GM18858 (cell line): ENCODE results near the gene AKR1C4.
"Not testable (repeated sequence)": the region's sequence is repeated elsewhere in the genome, so short reads cannot be mapped to it uniquely, and the experiment has no call there.

Source experiments
- ATAC-seq: cut with Tn5 transposase; IDR thresholded peaks from one replicate; pipeline ENCODE4 v1.9.1; 2021; ENCODE audit not compliant: unreplicated experiment

Gene AKR1C4

GRCh38 chr10:5199398-5199797, 2.8 kb downstream of the AKR1C4 start:
- ATAC-seq: no peak

GRCh38 chr10:5206799-5207198, 10.2 kb downstream of the AKR1C4 start:
- no peak for ATAC-seq

- not testable (repeated sequence) for ATAC-seq
These were observed 13.1 kb downstream of the AKR1C4 start for GRCh38 chr10:5209776-5210175.

- ATAC-seq: not testable (repeated sequence)
These were observed 13.6 kb downstream of the AKR1C4 start for GRCh38 chr10:5210261-5210660.

GRCh38 chr10:5211696-5212536, 15.3 kb downstream of the AKR1C4 start:
- ATAC-seq: no peak

DNA sequence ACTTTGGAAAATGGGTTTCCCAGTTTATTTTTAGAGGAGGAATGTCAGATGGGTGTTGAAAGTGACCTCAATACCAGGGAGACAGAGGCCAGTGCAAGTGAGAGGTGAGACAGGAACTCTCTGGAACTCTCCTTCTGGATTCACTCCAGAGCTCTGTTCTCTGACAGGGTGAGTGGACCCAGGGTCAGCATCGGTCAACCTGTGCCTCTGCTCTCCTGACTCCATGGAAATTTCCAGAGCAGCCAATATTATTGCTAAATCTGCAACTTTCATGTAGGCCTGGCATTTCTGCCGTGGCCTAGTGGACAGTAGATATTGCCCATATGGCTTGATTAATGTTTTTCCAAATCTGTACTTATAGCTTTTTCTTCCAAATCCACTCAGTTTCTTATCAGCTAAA, 20.2 kb downstream of the AKR1C4 start:
- ATAC-seq: no peak

DNA sequence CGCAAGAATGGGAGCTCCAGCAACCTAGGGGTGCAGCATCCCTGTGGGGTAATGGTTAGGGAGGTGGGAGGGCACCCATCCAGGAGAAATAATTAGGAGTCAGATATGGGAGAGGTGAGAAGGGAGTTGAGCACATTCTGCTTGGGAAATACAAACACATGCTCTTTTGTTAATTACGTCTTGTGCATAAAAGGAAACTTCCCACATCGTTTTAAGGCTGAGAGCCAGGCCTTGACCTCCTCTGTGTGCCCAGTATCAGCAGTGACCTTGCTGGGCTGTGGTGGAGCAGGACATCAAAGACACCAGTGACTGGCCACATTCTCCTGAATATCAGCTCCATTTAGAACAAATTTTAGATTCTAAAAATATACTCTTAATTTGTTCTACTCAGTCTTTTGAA, 22.6 kb downstream of the AKR1C4 start:
- ATAC-seq: no peak

DNA sequence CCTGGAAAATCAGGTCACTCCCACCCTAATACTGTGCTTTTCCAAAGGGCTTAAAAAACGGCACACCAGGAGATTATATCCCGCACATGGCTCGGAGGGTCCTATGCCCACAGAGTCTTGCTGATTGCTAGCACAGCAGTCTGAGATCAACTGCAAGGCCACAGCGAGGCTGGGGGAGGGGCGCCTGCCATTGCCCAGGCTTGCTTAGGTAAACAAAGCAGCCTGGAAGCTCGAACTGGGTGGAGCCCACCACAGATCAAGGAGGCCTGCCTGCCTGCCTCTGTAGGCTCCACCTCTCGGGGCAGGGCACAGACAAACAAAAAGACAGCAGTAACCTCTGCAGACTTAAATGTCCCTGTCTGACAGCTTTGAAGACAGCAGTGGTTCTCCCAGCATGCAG, 26.3 kb downstream of the AKR1C4 start:
- ATAC-seq: not testable (repeated sequence)

- ATAC-seq: no peak
These were observed 32.4 kb downstream of the AKR1C4 start for GRCh38 chr10:5229019-5229418.

- no peak for ATAC-seq
These were observed 36.7 kb downstream of the AKR1C4 start for GRCh38 chr10:5233324-5233723.

DNA sequence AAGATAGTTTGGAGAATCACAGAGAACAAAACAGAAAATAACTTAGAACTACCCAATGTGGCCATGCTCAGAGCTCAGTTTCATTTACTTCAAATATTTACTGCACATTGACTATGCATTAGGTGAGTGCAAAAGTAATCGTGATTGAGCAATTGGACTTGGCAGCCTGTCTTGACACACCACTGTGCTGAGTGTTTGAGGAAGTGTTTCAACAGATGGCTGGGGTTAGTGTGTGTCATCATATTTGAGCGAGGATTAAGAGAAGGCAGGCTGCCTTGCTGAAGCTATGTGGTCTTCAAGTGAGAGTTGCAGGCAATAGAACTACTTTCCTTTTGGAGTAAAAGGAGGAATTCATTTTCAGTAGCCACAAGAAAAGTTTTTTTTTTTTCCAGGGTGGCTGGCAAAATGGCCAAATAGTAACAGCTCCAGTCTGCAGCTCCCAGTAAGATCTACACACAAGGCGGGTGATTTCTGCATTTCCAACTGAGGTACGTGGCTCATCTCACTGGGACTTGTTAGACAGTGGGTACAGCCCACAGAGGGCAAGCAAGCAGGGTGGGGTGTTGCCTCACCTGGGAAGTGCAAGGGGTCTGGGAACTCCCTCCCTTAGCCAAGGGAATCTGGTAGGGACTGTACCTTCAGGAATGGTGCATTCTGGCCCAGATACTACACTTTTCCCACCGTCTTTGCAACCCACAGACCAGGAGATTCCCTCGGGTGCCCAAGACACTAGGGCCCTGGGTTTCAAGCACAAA, 37.6 kb downstream of the AKR1C4 start:
- no peak for ATAC-seq

DNA sequence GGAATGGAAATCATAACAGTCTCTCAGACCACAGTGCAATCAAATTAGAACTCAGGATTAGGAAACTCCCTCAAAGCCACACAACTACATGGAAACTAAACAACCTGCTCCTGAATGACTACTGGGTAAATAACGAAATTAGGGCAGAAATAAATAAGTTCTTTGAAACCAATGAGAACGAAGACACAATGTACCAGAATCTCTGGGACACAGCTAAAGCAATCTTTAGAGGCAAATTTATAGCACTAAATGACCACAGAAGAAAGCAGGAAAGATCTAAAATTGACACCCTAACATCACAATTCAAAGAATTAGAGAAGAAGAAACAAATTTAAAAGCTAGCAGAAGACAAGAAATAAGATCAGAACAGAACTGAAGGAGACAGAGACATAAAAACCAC, 40.9 kb downstream of the AKR1C4 start:
- ATAC-seq: not testable (repeated sequence)

DNA sequence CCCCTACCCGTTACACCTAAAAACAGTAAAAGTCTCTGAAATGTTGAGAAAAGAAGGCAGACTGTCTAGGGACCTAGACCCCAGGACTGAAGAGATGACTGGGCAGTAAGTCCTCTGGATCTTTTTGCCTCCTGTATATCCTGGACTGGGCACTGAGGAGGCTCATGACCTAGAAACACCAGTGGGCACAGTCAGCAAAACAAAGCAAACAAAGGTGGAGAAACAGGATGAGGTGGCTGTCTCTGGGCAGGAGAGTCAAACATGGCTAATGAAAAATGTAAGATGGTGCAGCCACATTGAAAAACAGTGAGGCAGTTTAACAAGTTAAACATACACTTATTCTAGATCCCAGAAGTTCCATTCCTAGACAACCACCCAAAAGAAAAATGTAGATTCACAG, 45.9 kb downstream of the AKR1C4 start:
- ATAC-seq: no peak

GRCh38 chr10:5243521-5243987, 46.9 kb downstream of the AKR1C4 start:
- ATAC-seq: no peak

DNA sequence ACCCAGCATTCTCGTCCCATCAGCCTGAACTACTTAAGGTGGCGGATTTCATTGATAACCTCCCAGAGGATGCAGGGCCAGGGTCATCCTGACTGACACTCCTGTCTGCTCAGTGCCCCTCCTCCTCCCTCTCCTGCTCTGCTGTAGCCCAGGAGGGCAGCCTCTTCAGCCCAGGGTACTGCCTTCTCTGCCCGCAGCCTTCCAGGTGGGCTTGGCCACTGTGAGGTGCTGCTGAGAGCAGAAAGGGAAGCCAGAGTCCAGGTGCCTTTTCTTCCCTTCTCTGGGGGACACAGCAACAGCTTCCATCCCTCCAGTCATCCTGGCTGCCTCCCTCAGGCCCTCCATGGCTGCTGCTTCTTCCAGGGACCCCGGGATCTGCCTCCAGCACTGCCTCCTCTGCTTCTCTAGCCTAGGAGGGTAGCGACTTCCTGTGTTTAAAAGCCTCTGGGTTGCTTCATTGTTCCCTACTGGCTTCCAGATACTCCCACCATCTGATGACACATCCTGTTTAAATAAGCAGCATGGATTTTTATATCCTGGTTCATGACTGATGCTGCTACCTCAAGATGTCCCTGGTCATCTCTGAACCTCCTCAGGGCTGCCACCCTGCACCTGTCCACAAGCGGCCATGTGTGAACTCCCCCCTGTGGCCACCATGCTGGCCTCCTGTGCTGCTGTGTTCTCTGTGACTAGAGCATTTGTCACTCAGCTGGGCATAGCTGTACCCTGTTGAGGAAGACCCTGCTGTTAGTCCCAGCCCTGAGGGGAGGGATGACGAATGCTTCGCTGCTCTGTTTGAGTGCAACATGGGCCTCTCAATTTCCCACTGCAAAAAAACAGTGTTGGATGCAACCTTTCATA, 55.8 kb downstream of the AKR1C4 start:
- ATAC-seq: no peak

DNA sequence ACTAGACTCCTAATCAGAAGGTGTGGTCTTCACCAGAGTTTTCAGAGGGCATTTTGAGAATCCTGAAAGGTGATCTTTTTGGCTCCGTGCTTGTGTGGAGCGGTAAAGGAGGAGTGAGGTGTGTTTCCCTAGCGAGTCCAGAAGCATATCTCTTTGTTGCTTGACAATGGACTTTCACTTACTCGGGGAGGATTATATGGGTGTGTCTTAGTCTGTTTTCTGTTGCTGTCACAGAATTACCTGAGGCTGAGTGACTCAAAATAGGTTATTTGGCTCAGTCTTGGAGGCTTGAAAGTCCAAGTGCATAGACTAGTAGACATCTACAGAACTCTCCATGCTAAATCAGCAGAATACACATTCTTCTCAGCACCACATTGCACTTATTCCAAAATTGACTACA, 57.9 kb downstream of the AKR1C4 start:
- ATAC-seq: no peak

DNA sequence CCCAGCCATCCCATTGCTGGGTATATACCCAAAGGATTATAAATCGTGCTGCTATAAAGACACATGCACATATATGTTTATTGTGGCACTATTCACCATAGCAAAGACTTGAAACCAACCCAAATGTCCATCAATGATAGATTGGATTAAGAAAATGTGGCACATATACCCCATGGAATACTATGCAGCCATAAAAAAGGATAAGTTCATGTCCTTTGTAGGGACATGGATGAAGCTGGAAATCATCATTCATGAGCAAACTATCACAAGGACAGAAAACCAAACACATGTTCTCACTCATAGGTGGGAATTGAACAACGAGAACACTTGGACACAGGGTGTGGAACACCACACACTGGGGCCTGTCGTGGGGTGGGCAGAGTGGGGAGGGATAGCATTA, 61.1 kb downstream of the AKR1C4 start:
- not testable (repeated sequence) for ATAC-seq

DNA sequence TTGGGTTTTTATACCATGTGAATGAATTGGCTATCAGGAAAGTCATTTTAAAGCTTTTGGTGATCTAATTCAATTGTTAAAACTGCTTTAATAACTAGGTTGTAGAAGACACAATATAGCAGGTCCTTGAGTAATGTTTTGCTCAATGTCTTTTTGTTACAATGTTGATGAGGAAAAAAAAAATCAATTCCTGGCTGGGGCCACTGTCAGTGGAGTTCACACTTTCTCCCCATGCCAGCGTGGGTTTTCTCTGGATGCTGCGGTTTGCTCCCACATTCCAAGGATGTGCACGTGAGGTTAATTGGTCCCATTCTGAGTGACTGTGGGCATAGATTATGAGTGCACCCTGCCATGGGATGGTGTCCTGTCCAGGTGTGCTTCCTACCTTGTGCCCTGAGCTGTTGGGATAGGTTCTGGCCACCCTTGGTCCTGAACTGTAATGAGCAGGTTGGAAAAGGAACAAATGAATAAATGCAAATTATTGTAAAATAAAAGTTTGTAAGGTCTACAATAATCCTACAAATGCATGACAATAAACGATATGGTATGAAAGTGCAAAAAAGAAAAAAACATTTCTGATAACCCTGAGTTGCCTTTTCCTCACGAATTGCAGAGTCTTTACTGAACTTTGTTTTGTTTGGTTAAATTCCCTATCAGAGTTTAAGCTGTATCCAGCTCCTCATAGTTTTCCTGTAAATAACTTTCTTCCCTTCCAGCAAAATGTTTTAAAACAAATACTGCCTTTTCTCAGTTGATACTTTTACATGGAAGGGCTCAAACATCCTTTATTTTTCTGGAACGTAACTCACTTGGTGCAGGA, 62.7 kb downstream of the AKR1C4 start:
- ATAC-seq: no peak

- ATAC-seq: no peak
These were observed 63.4 kb downstream of the AKR1C4 start for GRCh38 chr10:5259952-5260578.

- ATAC-seq: no peak
These were observed 64.2 kb downstream of the AKR1C4 start for GRCh38 chr10:5260828-5261227.
